Midbrain (tissue), 1 donor: Measurements from ENCODE around the gene KDM5B.
"Not testable (repeated sequence)": the region's sequence is repeated elsewhere in the genome, so short reads cannot be mapped to it uniquely, and the experiment has no call there.

Source experiments
- DNase-seq: peaks from one replicate; lab custom pipeline; 2025; lab: John Stamatoyannopoulos, UW

Gene KDM5B

GRCh38 chr1:202807926-202808757 lies at the start of gene KDM5B:
TSS of gene KDM5B (minus strand) at chr1:202808421. CDS start at chr1:202808305, 116 bp downstream.
- DNase-seq, result peak; percentile 65

GRCh38 chr1:202857136-202857610 lies 49.0 kb upstream of the KDM5B start:
- no peak for DNase-seq

DNA sequence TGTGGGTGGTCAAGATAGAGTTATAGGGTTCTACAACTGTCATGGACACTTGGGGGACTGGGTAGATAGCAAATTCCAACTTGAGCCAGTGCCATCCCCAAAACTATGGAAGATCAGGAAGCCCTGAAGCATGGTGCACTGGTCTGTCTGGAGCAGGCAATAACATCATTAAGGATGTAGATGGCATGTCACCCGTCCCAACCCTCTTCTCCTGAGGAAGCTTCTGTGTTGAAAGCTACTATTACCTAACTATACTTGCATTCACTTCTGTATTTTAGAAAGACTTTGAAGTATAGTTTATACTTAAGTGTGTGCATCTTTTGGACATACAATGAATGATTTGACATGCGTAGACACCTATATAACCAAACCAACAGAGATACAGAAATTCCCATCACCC lies 47.8 kb upstream of the KDM5B start:
- DNase-seq, result no peak

DNA sequence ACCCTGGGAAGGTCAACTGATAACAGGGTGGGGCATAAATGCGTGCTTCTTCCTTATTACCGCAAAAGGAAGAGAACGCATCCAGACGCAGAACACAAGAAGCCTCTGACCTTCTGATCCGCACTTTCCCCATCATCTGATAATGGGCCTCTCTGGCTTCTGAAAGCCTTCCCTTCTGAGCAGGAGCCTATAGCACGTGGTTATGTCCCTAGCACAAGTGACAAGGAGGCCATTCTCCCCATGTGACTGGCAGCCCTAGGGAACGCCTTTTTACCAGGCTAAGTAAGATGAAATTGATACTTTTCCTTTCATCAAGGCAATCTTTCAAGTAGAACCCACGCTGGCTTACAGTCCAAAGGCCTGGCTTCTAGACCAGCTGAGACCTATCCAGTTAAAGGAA lies 46.6 kb upstream of the KDM5B start:
- no peak for DNase-seq

DNA sequence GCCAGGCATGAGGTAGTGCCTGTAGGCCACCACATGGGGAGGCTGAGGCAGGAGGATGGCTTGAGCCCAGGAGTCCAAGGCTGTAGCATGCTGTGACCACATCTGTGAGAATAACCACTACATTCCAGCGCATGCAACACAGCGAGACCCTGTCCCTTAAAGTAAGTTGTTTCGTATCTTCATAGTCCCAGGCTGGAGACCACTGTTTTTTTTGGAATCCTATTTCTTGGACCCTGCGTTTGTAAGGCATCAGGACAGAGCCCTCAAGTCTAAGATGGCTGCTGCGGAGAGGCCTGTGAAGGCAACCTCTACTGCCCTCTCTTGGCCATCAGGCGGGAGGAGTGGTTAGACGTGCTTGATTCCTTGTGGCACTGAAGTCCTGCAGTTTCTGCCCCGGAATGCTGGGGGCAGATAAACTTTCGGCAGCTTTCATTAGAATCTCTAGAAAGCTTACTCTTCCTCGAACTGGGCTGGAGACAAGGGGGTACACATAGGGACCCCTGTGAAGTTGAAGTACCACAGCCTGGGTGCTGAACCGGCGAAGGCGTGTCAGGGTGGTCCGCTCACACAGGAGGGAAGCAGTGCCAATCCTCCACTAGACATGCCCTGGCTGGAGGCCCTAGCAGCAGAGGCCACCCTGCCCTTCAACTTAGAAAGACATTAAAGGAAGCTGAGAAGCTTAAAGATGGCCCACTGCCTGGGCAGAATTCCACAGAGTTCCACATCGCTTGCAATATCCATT lies 44.1 kb upstream of the KDM5B start:
- DNase-seq, result no peak

- DNase-seq, result no peak
Observed at GRCh38 chr1:202850593-202851362, 42.6 kb upstream of the KDM5B start.

DNA sequence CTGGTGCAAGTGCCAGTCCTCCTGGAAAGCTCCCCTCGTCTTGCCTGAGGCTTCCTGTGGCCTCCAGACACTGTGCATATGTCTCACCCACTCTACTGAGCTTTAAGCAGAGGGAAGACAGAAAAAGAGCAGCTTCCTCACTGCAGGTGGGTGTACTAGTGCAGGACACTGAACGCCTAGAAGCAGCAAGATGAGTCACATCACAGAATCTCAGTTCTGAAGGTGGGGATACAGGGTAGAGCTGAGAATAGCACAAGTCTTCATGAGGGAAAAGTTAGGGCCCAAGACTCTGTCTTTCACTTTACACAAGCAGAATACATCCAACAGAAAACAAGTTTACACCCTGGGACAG lies 39.9 kb upstream of the KDM5B start:
- DNase-seq, result no peak

DNA sequence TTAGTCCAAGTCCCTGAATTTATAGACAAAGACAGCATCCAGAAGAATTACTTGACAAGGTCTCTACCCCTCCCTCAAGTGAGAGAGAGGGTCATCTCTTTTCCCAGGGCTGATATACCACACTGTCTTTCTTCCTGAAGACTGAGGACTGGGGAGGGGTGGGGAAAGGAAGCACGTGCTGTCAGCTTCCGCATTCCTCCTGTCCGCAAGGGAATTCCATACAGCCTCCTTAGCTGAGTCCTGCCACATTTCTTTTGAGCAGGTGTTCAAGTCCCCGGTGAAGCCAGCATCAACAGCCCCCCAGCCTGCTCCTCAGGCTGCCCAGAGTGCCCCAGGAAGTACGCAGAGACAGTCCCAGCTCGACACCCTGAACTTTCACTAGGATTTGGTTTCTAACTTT lies 36.7 kb upstream of the KDM5B start:
- DNase-seq, result no peak

DNA sequence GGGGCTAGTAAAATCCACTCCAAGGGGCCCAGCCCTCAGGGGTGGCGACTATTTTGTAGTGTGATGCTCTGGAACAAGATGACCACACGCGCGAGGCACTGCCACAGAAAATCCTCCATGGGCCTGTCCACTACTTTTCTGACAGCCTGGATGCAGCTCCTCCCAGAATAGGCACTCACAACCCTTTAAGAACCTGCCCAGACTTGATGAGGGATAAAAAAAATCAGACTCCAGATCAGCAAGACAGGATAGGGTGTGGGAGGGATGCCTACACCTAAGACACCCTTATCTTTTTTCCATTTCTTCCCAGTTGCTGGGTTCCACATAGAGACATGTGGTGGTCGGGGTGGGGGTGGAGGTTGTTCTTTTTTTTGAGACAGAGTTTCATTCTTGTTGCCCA lies 36.0 kb upstream of the KDM5B start:
- DNase-seq, result no peak

GRCh38 chr1:202843081-202843480 lies 34.9 kb upstream of the KDM5B start:
- no peak for DNase-seq

DNA sequence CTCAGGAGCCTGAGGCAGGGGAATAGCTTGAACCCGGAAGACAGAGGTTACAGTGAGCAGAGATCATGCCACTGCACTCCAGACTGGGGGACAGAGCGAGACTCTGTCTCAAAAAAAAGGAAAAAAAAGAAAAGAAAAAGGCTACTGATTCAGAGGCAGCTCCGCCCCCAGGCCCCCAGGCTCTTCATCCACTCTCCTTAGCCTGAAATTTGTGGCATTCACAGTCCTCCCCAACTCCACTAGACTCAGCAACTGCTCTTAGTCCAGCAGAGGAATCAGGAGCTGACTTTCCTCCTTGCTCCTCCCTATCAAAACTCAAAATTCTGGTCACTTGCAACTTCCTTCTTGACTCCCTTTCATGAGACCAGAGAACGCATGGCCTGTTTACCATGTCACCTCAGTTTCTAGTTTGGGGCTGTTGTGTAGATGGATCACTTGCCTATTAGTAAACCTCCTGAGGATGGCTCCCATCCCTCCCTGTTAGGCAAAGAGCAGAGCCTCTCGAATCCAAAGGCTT lies 29.6 kb upstream of the KDM5B start:
- no peak for DNase-seq

- no peak for DNase-seq
Observed at GRCh38 chr1:202836623-202837403, 28.6 kb upstream of the KDM5B start.

DNA sequence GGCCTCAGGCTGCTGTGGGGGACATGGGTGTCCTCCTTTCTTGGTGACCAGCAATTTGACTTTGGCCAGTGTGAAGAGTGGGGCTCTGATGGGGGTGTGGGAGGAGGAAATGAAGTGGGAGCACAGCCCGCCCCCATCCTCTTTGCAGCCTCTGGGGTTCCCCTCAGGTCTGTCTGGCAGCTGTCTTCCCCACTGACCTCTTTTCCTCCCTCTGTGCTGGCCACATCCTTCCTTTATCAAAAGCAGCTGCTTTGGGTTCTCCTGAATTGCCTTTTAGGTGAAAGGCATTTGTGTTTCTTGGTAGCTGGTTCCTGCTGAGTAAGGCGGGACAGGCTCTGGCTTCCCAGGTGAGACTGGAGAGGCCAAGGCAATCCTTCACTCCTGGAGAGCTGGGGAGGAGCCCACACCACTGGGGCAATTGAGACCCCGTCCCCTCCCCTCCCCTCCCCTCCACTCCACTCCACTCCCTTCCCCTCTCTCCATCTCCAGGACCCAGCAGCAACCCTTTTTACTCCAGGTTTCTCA lies 27.4 kb upstream of the KDM5B start:
- DNase-seq, result no peak

GRCh38 chr1:202834771-202835547 lies 26.7 kb upstream of the KDM5B start:
- no peak for DNase-seq

DNA sequence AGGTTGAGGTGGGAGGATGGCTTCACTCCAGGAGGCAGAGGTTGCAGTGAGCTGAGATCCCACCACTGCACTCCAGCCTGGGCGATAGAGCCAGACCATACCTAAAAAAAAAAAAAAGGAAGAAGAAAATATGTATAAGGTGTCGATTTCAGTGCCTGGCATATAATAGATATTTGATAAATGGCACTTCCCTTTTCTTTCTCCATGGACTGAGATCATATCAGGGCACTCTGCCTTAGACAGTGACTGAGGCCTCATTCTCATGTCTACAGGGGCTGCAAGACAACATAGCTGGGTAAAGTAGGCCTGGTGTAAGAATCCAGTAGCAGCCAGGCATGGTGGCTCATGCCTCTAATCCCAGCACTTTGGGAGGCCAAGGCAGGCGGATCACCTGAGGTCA lies 23.7 kb upstream of the KDM5B start:
- no peak for DNase-seq

DNA sequence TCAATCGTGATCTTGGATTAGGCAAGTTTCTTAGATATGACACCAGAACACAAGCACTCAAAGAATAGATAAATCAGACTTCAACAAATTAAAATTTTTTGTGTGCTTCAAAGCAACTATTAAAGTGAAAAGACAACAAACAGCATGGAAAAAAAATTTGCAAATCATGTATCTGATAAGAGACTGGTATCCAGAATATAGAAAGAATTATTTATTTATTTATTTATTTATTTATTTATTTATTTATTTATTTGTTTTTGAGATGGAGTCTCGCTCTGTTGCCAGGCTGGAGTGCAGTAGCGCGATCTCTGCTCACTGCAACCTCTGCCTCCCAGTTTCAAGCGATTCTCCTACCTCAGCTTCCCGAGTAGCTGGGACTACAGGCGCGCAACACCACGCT lies 21.0 kb upstream of the KDM5B start:
- not testable (repeated sequence) for DNase-seq

DNA sequence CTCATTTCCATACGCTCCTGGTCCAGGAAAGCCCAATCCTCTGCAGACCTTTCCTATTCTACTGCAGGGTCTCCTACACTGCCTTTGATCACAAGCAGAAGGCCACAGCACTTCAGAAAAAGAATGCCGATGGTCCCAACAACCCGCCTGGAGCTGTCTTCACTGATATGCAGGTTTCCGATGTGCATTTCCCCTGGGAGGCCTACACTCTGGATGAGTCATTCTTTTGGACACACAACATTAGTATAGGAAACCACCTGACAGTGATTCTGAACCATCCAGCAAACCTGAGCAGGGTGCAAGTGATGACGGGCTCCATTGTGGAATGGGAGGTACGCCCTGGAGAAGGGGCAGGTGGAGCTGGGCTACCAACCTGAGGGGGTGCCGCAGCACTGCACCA lies 17.5 kb upstream of the KDM5B start:
- DNase-seq, result no peak

DNA sequence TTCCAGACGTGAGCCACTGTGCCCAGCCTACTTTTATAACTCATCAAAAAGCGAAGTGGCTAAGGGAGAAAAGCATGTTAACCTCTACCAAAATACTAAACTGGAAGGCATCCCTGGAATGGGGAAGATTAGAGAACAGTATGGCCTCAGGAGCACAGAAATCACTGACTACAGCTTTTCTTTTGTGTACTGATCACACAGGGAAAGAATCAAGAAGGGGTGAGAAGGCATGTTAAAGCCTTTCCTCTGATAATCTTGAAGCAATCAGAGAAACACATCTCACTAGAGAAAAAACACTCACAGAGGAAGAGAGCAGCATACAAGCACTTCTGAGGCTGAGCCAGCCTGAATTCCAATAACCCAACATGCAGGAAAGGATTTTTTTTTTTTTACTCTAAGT lies 13.2 kb upstream of the KDM5B start:
- DNase-seq, result no peak

DNA sequence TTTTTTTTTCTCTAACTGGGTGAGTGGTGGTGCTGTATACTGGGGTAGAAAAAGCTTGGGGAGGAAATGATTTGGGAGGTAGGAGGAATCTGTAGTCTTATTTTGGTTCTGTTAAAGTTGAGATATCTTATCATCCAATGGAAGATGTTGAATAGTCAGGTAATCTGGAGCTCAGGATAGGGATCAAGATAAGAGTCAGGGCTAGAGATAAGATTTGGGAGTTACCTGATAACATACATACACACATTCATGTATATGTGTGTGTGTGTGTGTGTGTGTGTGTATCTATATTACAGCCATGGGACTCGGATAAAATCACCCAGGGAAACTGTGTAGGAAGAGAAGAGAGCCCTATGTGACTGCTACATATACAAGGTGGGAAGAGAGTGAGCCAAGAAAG lies 10.6 kb upstream of the KDM5B start:
- DNase-seq, result no peak

GRCh38 chr1:202815120-202815519 lies 6.9 kb upstream of the KDM5B start:
- no peak for DNase-seq
